Stomach smooth muscle (tissue), 2 donors: ENCODE results near the gene MEIS3.

Source experiments
- H3K27ac ChIP-seq: one replicate; pipeline ENCODE4 v1.7.0; 2013; ENCODE audit warnings: mild to moderate bottlenecking, low read length, inconsistent platforms
- H3K27me3 ChIP-seq, 2 donors: one replicate each; pipeline ENCODE4 v1.7.0; 2013; ENCODE audit warnings: low read length in 2 of 2; ENCODE audit not compliant: insufficient read depth in 2 of 2, control insufficient read depth in 1 of 2
- H3K36me3 ChIP-seq, 2 donors: one replicate each; pipeline ENCODE4 v1.7.0; 2013; ENCODE audit warnings: low read length in 2 of 2; ENCODE audit not compliant: control insufficient read depth in 2 of 2, insufficient read depth in 2 of 2
- H3K4me1 ChIP-seq: one replicate; pipeline ENCODE4 v1.7.0; 2013; ENCODE audit warnings: low read length; ENCODE audit not compliant: control insufficient read depth, insufficient read depth
- H3K4me3 ChIP-seq, 2 donors: one replicate each; pipeline ENCODE4 v1.7.0; 2013; ENCODE audit warnings: low read length in 2 of 2
- H3K9ac ChIP-seq, 2 donors: one replicate each; pipeline ENCODE4 v1.7.0; 2013; ENCODE audit warnings: low read length in 2 of 2, mild to moderate bottlenecking in 1 of 2
- H3K9me3 ChIP-seq, 2 donors: one replicate each; pipeline ENCODE4 v1.7.0; 2013; ENCODE audit warnings: low read length in 2 of 2; ENCODE audit not compliant: control insufficient read depth in 2 of 2
- donor health status: healthy.
- donor health status: Pancreatic carcinoma.

Gene MEIS3

DNA sequence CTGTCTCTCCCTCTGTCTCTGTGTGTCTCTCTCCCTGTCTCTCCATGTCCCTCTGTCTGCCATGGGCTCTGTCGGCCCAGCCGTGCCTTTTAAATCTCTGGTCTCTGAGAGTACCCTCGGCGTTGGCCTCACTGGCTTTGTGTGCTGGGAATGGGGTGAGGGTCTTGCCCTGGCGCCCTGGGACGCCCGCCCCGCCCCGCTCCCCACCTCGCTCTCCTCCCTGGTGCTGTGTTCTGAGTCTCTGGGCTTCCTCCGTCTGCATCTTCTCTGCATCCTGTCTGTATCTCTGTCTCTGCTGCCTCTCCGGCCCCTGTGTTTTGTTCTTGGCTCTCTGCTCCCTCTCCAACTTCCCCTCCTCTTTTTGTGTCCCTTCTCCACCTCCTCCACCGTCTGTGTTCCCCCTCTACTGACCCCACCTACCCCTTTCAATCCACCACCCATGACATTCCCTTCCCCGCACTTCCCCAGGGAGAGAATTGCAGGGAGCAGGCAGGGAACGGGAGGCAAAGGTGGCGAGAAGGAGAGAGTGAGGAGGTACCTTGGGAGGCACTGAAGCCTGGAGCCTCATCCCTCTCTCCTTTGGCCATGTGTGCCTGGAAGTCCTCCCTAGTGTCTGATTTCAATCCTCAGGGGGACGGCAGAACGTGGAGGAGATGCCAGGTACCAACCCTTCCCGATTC, 4.0 kb upstream of the MEIS3 start:
- Histone ChIP-seq H3K27me3 (peaks cover 51 to 53% of the 10 kb centered on the region in 2 donors), H3K4me1 (peaks cover 28% of the 10 kb centered on the region), H3K9me3 (no peaks in the 10 kb centered on the region), H3K27ac (no peak overlapping the region), H3K9ac (no peak overlapping the region), H3K4me3 (no peak overlapping the region), H3K36me3 (no peaks in the 10 kb centered on the region)

DNA sequence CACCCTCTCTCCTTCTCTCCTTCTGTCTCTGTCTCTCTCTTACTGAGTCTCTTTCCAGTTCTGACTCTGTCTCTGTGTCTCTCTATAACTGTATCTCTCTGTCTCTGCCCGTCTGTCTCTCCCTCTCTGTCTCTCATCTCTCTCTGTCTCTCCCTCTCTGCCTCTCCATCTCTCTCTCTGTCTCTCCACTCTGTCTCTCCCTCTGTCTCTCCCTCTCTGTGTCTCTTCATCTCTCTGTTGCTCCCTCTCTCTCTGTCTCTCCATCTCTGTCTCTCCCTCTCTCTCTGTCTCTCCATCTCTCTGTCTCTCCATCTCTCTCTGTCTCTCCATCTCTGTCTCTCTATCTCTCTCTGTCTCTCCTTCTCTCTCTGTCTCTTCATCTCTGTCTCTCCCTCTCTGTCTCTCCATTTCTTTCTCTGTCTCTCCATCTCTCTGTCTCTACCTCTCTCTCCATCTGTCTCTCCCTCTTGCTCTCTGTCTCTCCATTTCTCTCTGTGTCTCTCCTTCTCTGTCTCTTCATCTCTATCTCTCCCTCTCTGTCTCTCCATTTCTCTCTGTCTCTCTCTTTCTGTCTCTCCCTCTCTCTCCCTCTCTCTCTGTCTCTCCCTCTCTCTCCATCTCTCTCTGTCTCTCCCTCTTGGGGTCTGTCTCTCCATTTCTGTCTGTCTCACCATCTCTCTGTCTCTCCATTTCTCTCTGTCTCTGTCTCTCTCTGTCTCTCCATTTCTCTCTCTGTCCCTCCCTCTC, 3.3 kb upstream of the MEIS3 start:
- no peak overlapping the region for H3K27ac ChIP-seq
- H3K9ac ChIP-seq: no peak overlapping the region
- H3K4me1 ChIP-seq: peaks cover 28% of the 10 kb centered on the region
- no peaks in the 10 kb centered on the region for H3K9me3 ChIP-seq
- H3K4me3 ChIP-seq: no peak overlapping the region
- H3K36me3 ChIP-seq: no peaks in the 10 kb centered on the region
- peaks cover 57 to 58% of the 10 kb centered on the region in 2 donors for H3K27me3 ChIP-seq

- peaks cover 25% of the 10 kb centered on the region for H3K4me1 ChIP-seq
- H3K27me3 ChIP-seq: peaks cover 57 to 64% of the 10 kb centered on the region in 2 donors
Measured at GRCh38 chr19:47421844-47422395, 2.6 kb upstream of the MEIS3 start.

GRCh38 chr19:47421244-47421786, 2.0 kb upstream of the MEIS3 start:
- H3K27ac ChIP-seq: no peak overlapping the region
- no peaks in the 10 kb centered on the region for H3K36me3 ChIP-seq
- H3K27me3 ChIP-seq: peaks cover 57 to 67% of the 10 kb centered on the region in 2 donors
- H3K4me3 ChIP-seq: no peak overlapping the region
- peaks cover 25% of the 10 kb centered on the region for H3K4me1 ChIP-seq
- no peak overlapping the region for H3K9ac ChIP-seq
- no peaks in the 10 kb centered on the region for H3K9me3 ChIP-seq

More at GRCh38 chr19:47421844-47422395, 2.6 kb upstream of the MEIS3 start:
- no peak overlapping the region for H3K27ac ChIP-seq
- no peak overlapping the region for H3K4me3 ChIP-seq
- H3K36me3 ChIP-seq: no peaks in the 10 kb centered on the region
- H3K9me3 ChIP-seq: no peaks in the 10 kb centered on the region
- no peak overlapping the region for H3K9ac ChIP-seq

DNA sequence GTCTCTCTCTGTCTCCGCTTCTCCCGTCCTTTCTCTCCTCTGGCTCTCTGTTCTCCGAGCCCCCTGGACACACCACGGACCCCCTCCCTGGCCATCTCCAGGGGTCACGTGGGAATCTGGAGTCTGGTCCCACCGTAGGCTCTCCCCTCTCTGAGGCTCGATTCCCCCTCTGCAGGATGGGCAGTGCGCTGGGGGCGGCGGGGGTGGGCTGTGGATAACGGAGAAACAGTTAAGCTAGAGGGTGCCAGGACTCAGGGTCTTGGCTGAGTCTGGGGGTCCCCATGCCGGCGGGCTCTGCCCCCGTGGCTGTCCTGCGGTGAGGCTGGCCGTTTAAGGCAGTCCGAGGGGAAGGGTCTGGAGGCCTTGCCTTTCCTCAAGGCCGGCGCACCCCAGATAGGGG, 462 bp upstream of the MEIS3 start:
- Histone ChIP-seq H3K4me1 (peaks cover 25% of the 10 kb centered on the region), H3K27ac (no peak overlapping the region), H3K4me3 (no peak overlapping the region), H3K27me3 (peaks cover 57 to 62% of the 10 kb centered on the region in 2 donors), H3K9me3 (no peaks in the 10 kb centered on the region), H3K9ac (no peak overlapping the region), H3K36me3 (no peaks in the 10 kb centered on the region)

- H3K4me1 ChIP-seq: peaks cover 25% of the 10 kb centered on the region
Measured at GRCh38 chr19:47418692-47419029, 666 bp downstream of the MEIS3 start.

GRCh38 chr19:47417746-47418691, 1.3 kb downstream of the MEIS3 start:
- peaks cover 25% of the 10 kb centered on the region for H3K4me1 ChIP-seq
- H3K4me3 ChIP-seq: peak overlapping the region; percentile 53 to 65
- H3K9me3 ChIP-seq: no peaks in the 10 kb centered on the region
- H3K27ac ChIP-seq: no peak overlapping the region
- H3K27me3 ChIP-seq: peaks cover 47 to 51% of the 10 kb centered on the region in 2 donors
- peak overlapping the region in 1 of 2 donors; percentile 33 for H3K9ac ChIP-seq
- no peaks in the 10 kb centered on the region for H3K36me3 ChIP-seq

More at GRCh38 chr19:47418692-47419029, 666 bp downstream of the MEIS3 start:
- Histone ChIP-seq H3K36me3 (no peaks in the 10 kb centered on the region), H3K9me3 (no peaks in the 10 kb centered on the region), H3K9ac (peak overlapping the region in 1 of 2 donors; percentile 33), H3K27me3 (peaks cover 54 to 57% of the 10 kb centered on the region in 2 donors), H3K27ac (no peak overlapping the region), H3K4me3 (peak overlapping the region; percentile 53 to 65)

GRCh38 chr19:47417107-47417745, 2.1 kb downstream of the MEIS3 start:
- Histone ChIP-seq H3K27ac (no peak overlapping the region), H3K9ac (no peak overlapping the region), H3K4me1 (peaks cover 25% of the 10 kb centered on the region), H3K4me3 (no peak overlapping the region), H3K36me3 (no peaks in the 10 kb centered on the region), H3K9me3 (no peaks in the 10 kb centered on the region), H3K27me3 (peaks cover 40 to 43% of the 10 kb centered on the region in 2 donors)

DNA sequence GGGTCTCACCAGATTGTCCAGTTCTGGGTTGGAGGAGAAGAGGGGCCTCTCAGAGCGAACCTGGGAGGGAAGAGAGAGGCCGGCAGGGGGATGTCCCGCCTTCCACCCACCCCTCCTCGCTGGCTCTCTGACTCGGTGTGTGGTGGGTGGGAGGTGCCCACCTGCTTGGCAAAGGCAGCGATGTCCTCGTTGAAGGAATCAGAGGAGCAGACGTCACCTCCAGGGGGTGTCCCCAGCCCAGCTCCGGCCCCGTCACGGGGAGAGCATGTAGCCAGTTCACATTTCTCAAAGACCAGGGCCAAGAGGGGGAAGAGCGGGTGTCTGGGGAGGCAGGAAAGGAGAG, 2.7 kb downstream of the MEIS3 start:
- no peak overlapping the region for H3K4me3 ChIP-seq
- no peaks in the 10 kb centered on the region for H3K36me3 ChIP-seq
- no peaks in the 10 kb centered on the region for H3K9me3 ChIP-seq
- peaks cover 33 to 41% of the 10 kb centered on the region in 2 donors for H3K27me3 ChIP-seq
- H3K9ac ChIP-seq: no peak overlapping the region
- H3K27ac ChIP-seq: no peak overlapping the region
- peaks cover 20% of the 10 kb centered on the region for H3K4me1 ChIP-seq
